Measurements from ENCODE around the gene CCDC149.

Gene CCDC149

GRCh38 chr4:24889991-24890390 lies 22.9 kb downstream of the CCDC149 start:
- no peaks in the 10 kb centered on the region for H3K27me3 ChIP-seq
- no peaks in the 10 kb centered on the region for H3K36me3 ChIP-seq
- H3K4me3 ChIP-seq (ENCODE audit: low read depth, low read length): no peak overlapping the region
- no peaks in the 10 kb centered on the region for H3K9me3 ChIP-seq
- no peak for DNase-seq
- TF ChIP-seq, protein P1, sequence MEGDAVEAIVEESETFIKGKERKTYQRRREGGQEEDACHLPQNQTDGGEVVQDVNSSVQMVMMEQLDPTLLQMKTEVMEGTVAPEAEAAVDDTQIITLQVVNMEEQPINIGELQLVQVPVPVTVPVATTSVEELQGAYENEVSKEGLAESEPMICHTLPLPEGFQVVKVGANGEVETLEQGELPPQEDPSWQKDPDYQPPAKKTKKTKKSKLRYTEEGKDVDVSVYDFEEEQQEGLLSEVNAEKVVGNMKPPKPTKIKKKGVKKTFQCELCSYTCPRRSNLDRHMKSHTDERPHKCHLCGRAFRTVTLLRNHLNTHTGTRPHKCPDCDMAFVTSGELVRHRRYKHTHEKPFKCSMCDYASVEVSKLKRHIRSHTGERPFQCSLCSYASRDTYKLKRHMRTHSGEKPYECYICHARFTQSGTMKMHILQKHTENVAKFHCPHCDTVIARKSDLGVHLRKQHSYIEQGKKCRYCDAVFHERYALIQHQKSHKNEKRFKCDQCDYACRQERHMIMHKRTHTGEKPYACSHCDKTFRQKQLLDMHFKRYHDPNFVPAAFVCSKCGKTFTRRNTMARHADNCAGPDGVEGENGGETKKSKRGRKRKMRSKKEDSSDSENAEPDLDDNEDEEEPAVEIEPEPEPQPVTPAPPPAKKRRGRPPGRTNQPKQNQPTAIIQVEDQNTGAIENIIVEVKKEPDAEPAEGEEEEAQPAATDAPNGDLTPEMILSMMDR (IDR thresholded peaks at IDR 0.05; ENCODE audit: low read depth, low read length): no peak
- H3K4me1 ChIP-seq: no peaks in the 10 kb centered on the region

GRCh38 chr4:24888475-24889344 lies 24.1 kb downstream of the CCDC149 start:
- no peak overlapping the region for H3K4me3 ChIP-seq (ENCODE audit: low read depth, low read length)
- no peak for DNase-seq

DNA sequence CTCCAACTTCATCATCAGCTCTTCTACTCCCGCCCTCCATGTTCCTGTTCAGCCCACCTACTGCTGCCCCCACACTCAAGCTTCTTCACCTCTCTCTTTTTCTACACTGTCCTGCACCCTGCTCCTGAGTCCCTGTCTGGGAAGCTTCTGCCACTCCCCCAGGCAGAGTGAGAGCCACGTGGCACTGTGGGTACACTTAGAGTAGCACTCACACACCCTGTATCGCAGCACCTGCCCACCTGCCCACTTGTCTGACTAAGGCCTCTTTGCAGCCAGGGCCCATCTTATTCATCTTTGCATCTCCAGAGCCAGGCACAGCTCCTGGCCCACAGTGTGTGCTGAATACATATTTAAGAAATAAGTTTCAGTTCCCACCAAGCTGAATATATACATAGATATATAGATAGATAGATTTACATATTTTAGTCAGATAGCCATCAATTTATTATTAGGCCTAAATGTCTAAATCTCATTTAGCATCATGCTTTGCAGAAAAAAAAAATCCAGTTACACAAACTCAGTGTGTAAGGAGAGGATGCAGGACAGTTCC lies 24.9 kb downstream of the CCDC149 start:
- no peak for DNase-seq
- Histone ChIP-seq H3K9me3 (no peaks in the 10 kb centered on the region), H3K27me3 (no peaks in the 10 kb centered on the region), H3K4me3 (ENCODE audit: low read depth, low read length) (no peak overlapping the region), H3K36me3 (no peaks in the 10 kb centered on the region), H3K4me1 (no peaks in the 10 kb centered on the region)
- TF ChIP-seq, protein P1 (IDR thresholded peaks at IDR 0.05; ENCODE audit: low read depth, low read length): no peak

More at GRCh38 chr4:24888475-24889344, 24.1 kb downstream of the CCDC149 start:
- Histone ChIP-seq H3K27me3 (no peaks in the 10 kb centered on the region), H3K9me3 (no peaks in the 10 kb centered on the region), H3K4me1 (no peaks in the 10 kb centered on the region), H3K36me3 (no peaks in the 10 kb centered on the region)
- TF ChIP-seq, protein P1 (IDR thresholded peaks at IDR 0.05; ENCODE audit: low read depth, low read length): no peak

GRCh38 chr4:24886596-24886995 lies 26.2 kb downstream of the CCDC149 start:
- TF ChIP-seq, protein P1 (IDR thresholded peaks at IDR 0.05; ENCODE audit: low read depth, low read length): no peak
- no peak for DNase-seq

GRCh38 chr4:24885342-24885741 lies 27.5 kb downstream of the CCDC149 start:
- Histone ChIP-seq H3K4me3 (ENCODE audit: low read depth, low read length) (no peak overlapping the region), H3K36me3 (no peaks in the 10 kb centered on the region), H3K4me1 (no peaks in the 10 kb centered on the region), H3K9me3 (no peaks in the 10 kb centered on the region), H3K27me3 (no peaks in the 10 kb centered on the region)
- TF ChIP-seq, protein P1 (IDR thresholded peaks at IDR 0.05; ENCODE audit: low read depth, low read length): no peak
- DNase-seq: no peak

More at GRCh38 chr4:24886596-24886995, 26.2 kb downstream of the CCDC149 start:
- H3K4me3 ChIP-seq (ENCODE audit: low read depth, low read length): no peak overlapping the region
- no peaks in the 10 kb centered on the region for H3K9me3 ChIP-seq
- no peaks in the 10 kb centered on the region for H3K4me1 ChIP-seq
- no peaks in the 10 kb centered on the region for H3K27me3 ChIP-seq
- no peaks in the 10 kb centered on the region for H3K36me3 ChIP-seq

DNA sequence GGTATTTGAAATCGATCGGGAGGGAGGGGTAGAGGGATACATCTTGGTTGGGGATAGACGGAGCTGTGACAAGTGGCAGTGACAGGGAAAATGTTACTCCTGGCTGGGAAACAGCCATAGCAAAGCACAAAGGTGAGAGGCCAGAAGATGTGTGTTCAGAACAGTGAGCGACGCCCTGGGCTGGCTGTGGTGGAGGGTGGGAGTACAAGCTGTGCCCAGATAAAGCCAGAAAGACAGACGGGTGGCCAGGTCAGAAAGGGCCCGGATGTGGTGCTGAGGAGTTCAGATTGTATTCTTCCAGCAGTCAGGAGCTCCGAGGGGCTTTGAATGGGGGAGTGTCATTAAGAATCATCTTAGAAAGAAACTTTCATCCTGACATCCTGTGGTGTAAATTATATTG lies 27.9 kb downstream of the CCDC149 start:
- no peaks in the 10 kb centered on the region for H3K27me3 ChIP-seq
- TF ChIP-seq, protein P1 (IDR thresholded peaks at IDR 0.05; ENCODE audit: low read depth, low read length): no peak
- no peaks in the 10 kb centered on the region for H3K4me1 ChIP-seq
- DNase-seq: no peak
- H3K4me3 ChIP-seq (ENCODE audit: low read depth, low read length): no peak overlapping the region
- H3K36me3 ChIP-seq: no peaks in the 10 kb centered on the region
- H3K9me3 ChIP-seq: no peaks in the 10 kb centered on the region
